ENCODE measurements around the gene CCDC186. TPM values are rescaled to one million over a fixed set of nuclear protein-coding genes. Genes with fewer than 3 reads are reported as not detected.

Gene CCDC186
- total RNA-seq, 1 experiment from 2014 or later = 32.7 TPM

DNA sequence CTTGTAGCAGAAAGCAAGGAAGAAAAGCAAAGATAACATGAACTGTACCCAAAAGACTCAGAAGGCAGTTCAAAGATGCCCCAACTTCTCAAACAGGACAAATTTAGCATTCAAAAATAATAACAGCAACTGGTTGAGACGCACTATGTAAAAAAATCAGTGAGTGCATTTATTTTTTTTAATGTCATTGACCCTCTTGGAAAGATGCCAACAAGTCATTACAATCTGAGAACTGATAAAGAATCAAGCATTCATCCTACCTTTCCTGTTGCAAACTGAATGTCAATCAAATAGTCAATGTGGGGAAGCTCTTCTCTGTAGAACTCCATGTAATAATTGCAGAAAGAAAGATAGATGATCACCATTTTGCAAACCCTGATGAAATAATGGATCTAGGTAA, 1.7 kb upstream of the CCDC186 start:
- POLR2A ChIA-PET = interaction anchor here (1.0 kb wide), 1 partner anchor 16 kb away, joined by 3 read pairs; no protein-coding TSS in a partner anchor
- Mint-ChIP-seq H3K9me3 (no peaks in the 10 kb centered on the region; the same call in 1 of the 2 replicates), H3K27ac (no peak overlapping the region), H3K4me1 (peaks cover 49% of the 10 kb centered on the region), H3K4me3 (no peak overlapping the region), H3K36me3 (peaks cover 7% of the 10 kb centered on the region), H3K27me3 (ENCODE audit: low read depth) (peaks cover 12% of the 10 kb centered on the region)
- DNase-seq (ENCODE audit: low spot score) (no peak), ATAC-seq (no peak)
- CTCF ChIA-PET = no interaction called here
- TF ChIP-seq, protein P1, sequence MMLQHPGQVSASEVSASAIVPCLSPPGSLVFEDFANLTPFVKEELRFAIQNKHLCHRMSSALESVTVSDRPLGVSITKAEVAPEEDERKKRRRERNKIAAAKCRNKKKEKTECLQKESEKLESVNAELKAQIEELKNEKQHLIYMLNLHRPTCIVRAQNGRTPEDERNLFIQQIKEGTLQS (CRISPR knock-in tag; conservative IDR thresholded peaks at IDR 0.05) = no peak
- TF ChIP-seq NFATC4 (CRISPR knock-in tag; IDR thresholded peaks at IDR 0.05) (no peak), TCF7 (CRISPR knock-in tag; IDR thresholded peaks at IDR 0.05; ENCODE audit: low read depth) (no peak), SOX15 (CRISPR knock-in tag; IDR thresholded peaks at IDR 0.05) (no peak), ZNF219 (CRISPR knock-in tag; IDR thresholded peaks at IDR 0.05; ENCODE audit: borderline replicate concordance) (no peak), ATF1 (CRISPR knock-in tag; IDR thresholded peaks at IDR 0.05) (no peak), NR1H2 (CRISPR knock-in tag; IDR thresholded peaks at IDR 0.05) (no peak), ZNF232 (CRISPR knock-in tag; IDR thresholded peaks at IDR 0.05) (no peak), NR2C2 (CRISPR knock-in tag; IDR thresholded peaks at IDR 0.05) (no peak), SMAD3 (CRISPR knock-in tag; IDR thresholded peaks at IDR 0.05; ENCODE audit: borderline replicate concordance) (no peak), TEAD4 (CRISPR knock-in tag; IDR thresholded peaks at IDR 0.05) (no peak), ZNF671 (CRISPR knock-in tag; IDR thresholded peaks at IDR 0.05) (no peak), ZNF423 (CRISPR knock-in tag; IDR thresholded peaks at IDR 0.05) (no peak), ZNF317 (CRISPR knock-in tag; IDR thresholded peaks at IDR 0.05; ENCODE audit: borderline replicate concordance, low read depth) (no peak)
- TF ChIP-seq, protein P2, sequence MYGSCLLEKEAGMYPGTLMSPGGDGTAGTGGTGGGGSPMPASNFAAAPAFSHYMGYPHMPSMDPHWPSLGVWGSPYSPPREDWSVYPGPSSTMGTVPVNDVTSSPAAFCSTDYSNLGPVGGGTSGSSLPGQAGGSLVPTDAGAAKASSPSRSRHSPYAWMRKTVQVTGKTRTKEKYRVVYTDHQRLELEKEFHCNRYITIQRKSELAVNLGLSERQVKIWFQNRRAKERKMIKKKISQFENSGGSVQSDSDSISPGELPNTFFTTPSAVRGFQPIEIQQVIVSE (CRISPR knock-in tag; IDR thresholded peaks at IDR 0.05; ENCODE audit: borderline replicate concordance) = no peak
- TF ChIP-seq, protein P3, sequence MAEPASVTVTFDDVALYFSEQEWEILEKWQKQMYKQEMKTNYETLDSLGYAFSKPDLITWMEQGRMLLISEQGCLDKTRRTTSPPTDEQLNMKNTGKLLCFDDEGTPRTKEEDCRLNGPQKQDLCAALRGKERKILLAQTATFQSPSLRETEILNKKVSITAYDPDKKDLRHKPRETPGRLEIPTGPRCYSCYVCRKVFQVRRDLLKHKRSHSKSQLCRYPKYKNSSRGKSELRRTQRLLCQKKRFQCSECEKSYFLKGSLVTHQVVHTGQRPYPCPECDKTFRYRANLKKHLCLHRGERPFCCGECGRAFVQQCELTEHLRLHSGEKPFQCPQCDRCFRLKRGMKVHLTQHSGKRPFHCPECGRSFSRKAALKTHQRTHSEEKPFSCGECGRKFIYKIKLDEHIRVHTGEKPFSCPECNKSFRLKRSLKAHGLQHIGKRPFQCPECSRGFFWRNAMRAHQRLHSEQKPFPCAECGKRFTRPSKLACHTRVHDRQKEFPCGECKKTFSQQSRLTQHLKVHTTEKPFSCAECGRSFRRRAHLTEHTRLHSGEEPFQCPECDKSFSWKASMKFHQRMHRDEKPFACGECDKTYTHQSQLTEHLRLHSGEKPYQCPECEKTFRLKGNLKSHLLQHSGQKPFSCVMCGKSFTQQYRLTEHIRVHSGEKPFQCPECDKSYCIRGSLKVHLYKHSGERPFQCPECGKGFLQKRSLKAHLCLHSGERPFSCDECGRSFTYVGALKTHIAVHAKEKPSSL (CRISPR knock-in tag; conservative IDR thresholded peaks at IDR 0.05) = no peak
- TF ChIP-seq, protein P4, sequence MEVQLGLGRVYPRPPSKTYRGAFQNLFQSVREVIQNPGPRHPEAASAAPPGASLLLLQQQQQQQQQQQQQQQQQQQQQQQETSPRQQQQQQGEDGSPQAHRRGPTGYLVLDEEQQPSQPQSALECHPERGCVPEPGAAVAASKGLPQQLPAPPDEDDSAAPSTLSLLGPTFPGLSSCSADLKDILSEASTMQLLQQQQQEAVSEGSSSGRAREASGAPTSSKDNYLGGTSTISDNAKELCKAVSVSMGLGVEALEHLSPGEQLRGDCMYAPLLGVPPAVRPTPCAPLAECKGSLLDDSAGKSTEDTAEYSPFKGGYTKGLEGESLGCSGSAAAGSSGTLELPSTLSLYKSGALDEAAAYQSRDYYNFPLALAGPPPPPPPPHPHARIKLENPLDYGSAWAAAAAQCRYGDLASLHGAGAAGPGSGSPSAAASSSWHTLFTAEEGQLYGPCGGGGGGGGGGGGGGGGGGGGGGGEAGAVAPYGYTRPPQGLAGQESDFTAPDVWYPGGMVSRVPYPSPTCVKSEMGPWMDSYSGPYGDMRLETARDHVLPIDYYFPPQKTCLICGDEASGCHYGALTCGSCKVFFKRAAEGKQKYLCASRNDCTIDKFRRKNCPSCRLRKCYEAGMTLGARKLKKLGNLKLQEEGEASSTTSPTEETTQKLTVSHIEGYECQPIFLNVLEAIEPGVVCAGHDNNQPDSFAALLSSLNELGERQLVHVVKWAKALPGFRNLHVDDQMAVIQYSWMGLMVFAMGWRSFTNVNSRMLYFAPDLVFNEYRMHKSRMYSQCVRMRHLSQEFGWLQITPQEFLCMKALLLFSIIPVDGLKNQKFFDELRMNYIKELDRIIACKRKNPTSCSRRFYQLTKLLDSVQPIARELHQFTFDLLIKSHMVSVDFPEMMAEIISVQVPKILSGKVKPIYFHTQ (CRISPR knock-in tag; IDR thresholded peaks at IDR 0.05) = no peak
- TF ChIP-seq, protein P5, sequence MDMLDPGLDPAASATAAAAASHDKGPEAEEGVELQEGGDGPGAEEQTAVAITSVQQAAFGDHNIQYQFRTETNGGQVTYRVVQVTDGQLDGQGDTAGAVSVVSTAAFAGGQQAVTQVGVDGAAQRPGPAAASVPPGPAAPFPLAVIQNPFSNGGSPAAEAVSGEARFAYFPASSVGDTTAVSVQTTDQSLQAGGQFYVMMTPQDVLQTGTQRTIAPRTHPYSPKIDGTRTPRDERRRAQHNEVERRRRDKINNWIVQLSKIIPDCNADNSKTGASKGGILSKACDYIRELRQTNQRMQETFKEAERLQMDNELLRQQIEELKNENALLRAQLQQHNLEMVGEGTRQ (CRISPR knock-in tag; IDR thresholded peaks at IDR 0.05) = no peak
- TF ChIP-seq, protein P6, sequence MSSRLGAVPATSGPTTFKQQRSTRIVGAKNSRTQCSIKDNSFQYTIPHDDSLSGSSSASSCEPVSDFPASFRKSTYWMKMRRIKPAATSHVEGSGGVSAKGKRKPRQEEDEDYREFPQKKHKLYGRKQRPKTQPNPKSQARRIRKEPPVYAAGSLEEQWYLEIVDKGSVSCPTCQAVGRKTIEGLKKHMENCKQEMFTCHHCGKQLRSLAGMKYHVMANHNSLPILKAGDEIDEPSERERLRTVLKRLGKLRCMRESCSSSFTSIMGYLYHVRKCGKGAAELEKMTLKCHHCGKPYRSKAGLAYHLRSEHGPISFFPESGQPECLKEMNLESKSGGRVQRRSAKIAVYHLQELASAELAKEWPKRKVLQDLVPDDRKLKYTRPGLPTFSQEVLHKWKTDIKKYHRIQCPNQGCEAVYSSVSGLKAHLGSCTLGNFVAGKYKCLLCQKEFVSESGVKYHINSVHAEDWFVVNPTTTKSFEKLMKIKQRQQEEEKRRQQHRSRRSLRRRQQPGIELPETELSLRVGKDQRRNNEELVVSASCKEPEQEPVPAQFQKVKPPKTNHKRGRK (CRISPR knock-in tag; IDR thresholded peaks at IDR 0.05; ENCODE audit: borderline replicate concordance) = no peak
